Mammary epithelial cell (primary cell): ENCODE results near the gene SRGAP1.

Source experiments
- CTCF ChIP-seq, 2 donors: IDR thresholded peaks in 1 of 2; conservative IDR thresholded peaks in 1 of 2; 2 replicates each; pipeline ENCODE4 v1.5.1; 2011 to 2012; ENCODE audit warnings: inconsistent platforms in 2 of 2, low read length in 2 of 2, mild to moderate bottlenecking in 2 of 2, control low read depth in 1 of 2, low read depth in 1 of 2; ENCODE audit not compliant: insufficient read depth in 1 of 2; ENCODE audit errors: extremely low read depth in 1 of 2
- EZH2 ChIP-seq: IDR thresholded peaks from 2 replicates; pipeline ENCODE4 v1.6.1; 2012; ENCODE audit warnings: low read length, inconsistent platforms, borderline replicate concordance

GRCh38 chr12:63921157-63921556, 76.7 kb downstream of the SRGAP1 start:
- TF ChIP-seq CTCF (conservative IDR thresholded peaks at IDR 0.05 in 1 of 2, IDR thresholded peaks at IDR 0.05 in 1 of 2; ENCODE audit: extremely low read depth in 1 of 2, insufficient read depth in 1 of 2, low read depth in 1 of 2, low read length in 2 of 2) (no peak), EZH2 (no peak)
